PFSK-1 (cell line): ENCODE data around the gene CNGA3.

Experiments
- POLR2AphosphoS5 ChIP-seq: IDR thresholded peaks from 2 replicates; pipeline ENCODE4 v1.6.1; 2012; ENCODE audit warnings: low read depth, mild to moderate bottlenecking, control low read depth, low read length, moderate library complexity
- SIN3A ChIP-seq: IDR thresholded peaks from 2 replicates; pipeline ENCODE4 v1.6.1; 2012; ENCODE audit warnings: mild to moderate bottlenecking, low read length, moderate library complexity, borderline replicate concordance; ENCODE audit not compliant: insufficient read depth

- TF ChIP-seq POLR2AphosphoS5 = no peak
- no peak for TF ChIP-seq SIN3A
Measured at GRCh38 chr2:98382739-98383138, 36.5 kb downstream of the CNGA3 start.
